Hepatocyte (in vitro differentiated cells): ENCODE results near the gene NINJ2. TPM values are rescaled to one million over a fixed set of nuclear protein-coding genes. Genes with fewer than 3 reads are reported as not detected.

Experiments used
- DNase-seq: peaks from one replicate; pipeline ENCODE4 v3.0.0-alpha.2; 2016; ENCODE audit warnings: low spot score
- H2AFZ ChIP-seq: fragments of 200-600 bp; sonication (generic); 2 replicates; pipeline ENCODE4 v1.6.0; 2016; ENCODE audit warnings: antibody characterized with exemption, mild to moderate bottlenecking
- H3K27ac ChIP-seq: fragments of 200-600 bp; sonication (generic); 2 replicates; pipeline ENCODE4 v1.5.1; 2016; ENCODE audit warnings: mild to moderate bottlenecking
- H3K27me3 ChIP-seq: fragments of 200-600 bp; sonication (generic); 2 replicates; pipeline ENCODE4 v1.6.1; 2016
- H3K36me3 ChIP-seq: fragments of 200-600 bp; sonication (generic); replicated peaks from 2 replicates; pipeline ENCODE4 v1.5.1; 2016; ENCODE audit warnings: low read depth; ENCODE audit not compliant: insufficient read depth
- H3K4me1 ChIP-seq: fragments of 200-600 bp; sonication (generic); 2 replicates; pipeline ENCODE4 v1.5.1; 2016; ENCODE audit warnings: mild to moderate bottlenecking, moderate library complexity; ENCODE audit not compliant: insufficient read depth
- H3K4me2 ChIP-seq: fragments of 200-600 bp; sonication (generic); 2 replicates; pipeline ENCODE4 v1.6.0; 2016
- H3K4me3 ChIP-seq: fragments of 200-600 bp; sonication (generic); 2 replicates; pipeline ENCODE4 v1.5.1; 2016; ENCODE audit warnings: mild to moderate bottlenecking
- H3K79me2 ChIP-seq: fragments of 200-600 bp; sonication (generic); 2 replicates; pipeline ENCODE4 v1.6.0; 2017; ENCODE audit warnings: mild to moderate bottlenecking
- H3K9me2 ChIP-seq: fragments of 200-600 bp; sonication (generic); replicated peaks from 2 replicates; pipeline ENCODE4 v1.6.0; 2017; ENCODE audit warnings: mild to moderate bottlenecking; ENCODE audit not compliant: insufficient read depth
- H3K9me3 ChIP-seq: fragments of 200-600 bp; sonication (generic); 2 replicates; pipeline ENCODE4 v1.5.1; 2016; ENCODE audit warnings: low read depth, mild to moderate bottlenecking
- H4K20me1 ChIP-seq: fragments of 200-600 bp; sonication (generic); 2 replicates; pipeline ENCODE4 v1.6.0; 2016; ENCODE audit warnings: mild to moderate bottlenecking; ENCODE audit not compliant: insufficient read depth, poor library complexity, severe bottlenecking
- CTCF ChIP-seq: fragments of 200-600 bp; sonication (generic); IDR thresholded peaks from 2 replicates; pipeline ENCODE4 v1.5.1; 2016; ENCODE audit warnings: antibody characterized with exemption, mild to moderate bottlenecking; ENCODE audit not compliant: poor library complexity
- EZH2 ChIP-seq: fragments of 200-600 bp; sonication (generic); IDR thresholded peaks from 2 replicates; pipeline ENCODE4 v1.6.1; 2016; ENCODE audit warnings: antibody characterized with exemption, mild to moderate bottlenecking, borderline replicate concordance
- EZH2phosphoT487 ChIP-seq: fragments of 200-600 bp; sonication (generic); IDR thresholded peaks from one replicate; pipeline ENCODE4 v1.6.1; 2018; ENCODE audit warnings: antibody characterized with exemption, mild to moderate bottlenecking, low read depth, moderate library complexity; ENCODE audit not compliant: unreplicated experiment, severe bottlenecking
- WGBS: methylation state at CpG from one replicate; pipeline ENCODE4 v1.1.6; 2016; ENCODE audit warnings: low lambda C conversion rate; ENCODE audit errors: missing lambda C conversion rate; 5-methylcytosine and 5-hydroxymethylcytosine counted together
- polyA plus RNA-seq: library from polyadenylated mRNA; unstranded; fragments of >200 nt; fragmentation: Nextera tagmentation; extraction: Ambion mirVana; gene quantifications from 2 replicates; pipeline ENCODE4 v1.2.1, GENCODE V29; 2016
- total RNA-seq: library from RNA; depleted of rRNA; stranded (reverse); fragments of >200 nt; gene quantifications from 2 replicates; pipeline ENCODE4 v1.2.3, GENCODE V29; 2014

Gene NINJ2
- total and polyA plus RNA-seq, 2 experiments from 2014 or later, result 0.70 to 2.1 TPM

GRCh38 chr12:570921-571794 lies 92.1 kb downstream of the NINJ2 start:
- H3K4me1 ChIP-seq, result peaks cover 37% of the 10 kb centered on the region
- TF ChIP-seq EZH2phosphoT487 (no peak), EZH2 (no peak), CTCF (no peak)
- no peaks in the 10 kb centered on the region for H3K27me3 ChIP-seq
- no peaks in the 10 kb centered on the region for H4K20me1 ChIP-seq
- H3K9me2 ChIP-seq, result no peaks in the 10 kb centered on the region
- peak overlapping the region; percentile 90 for H3K27ac ChIP-seq
- H2AFZ ChIP-seq, result peak overlapping the region; percentile 64
- H3K79me2 ChIP-seq, result no peaks in the 10 kb centered on the region
- 39% methylated on average over 22 of the region's 22 CpGs for WGBS
- H3K4me2 ChIP-seq, result peak overlapping the region; percentile 95
- peak overlapping the region; percentile 15 for H3K4me3 ChIP-seq
- H3K9me3 ChIP-seq, result no peaks in the 10 kb centered on the region
- H3K36me3 ChIP-seq, result no peaks in the 10 kb centered on the region
- DNase-seq, result peak; percentile 84

DNA sequence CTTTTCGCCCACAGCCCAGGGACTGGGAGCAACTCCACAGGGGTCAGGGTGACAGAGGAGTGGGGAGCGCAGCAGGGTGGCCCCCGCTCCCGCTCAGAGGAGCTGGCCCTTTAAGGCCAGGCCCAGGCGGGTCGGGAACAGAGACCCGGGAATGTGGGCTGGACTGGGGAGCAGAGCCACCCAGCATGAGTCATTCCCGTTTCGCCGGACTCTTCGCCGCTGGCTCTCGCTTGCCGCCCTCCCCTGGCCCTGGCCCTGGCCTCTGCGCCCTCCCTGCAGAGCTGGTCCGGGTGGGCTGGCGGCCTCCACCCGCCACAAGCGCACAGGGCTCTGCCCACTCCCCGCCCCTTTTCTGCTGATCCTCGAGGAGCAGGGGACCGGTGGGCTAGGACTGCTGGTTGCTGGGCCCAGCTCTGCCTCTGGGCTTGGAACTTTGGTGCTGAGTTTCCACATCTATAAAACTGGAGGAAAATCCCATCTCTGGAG lies 92.8 kb downstream of the NINJ2 start:
- Histone ChIP-seq H3K27ac (peak overlapping the region; percentile 90), H3K9me2 (no peaks in the 10 kb centered on the region), H4K20me1 (no peaks in the 10 kb centered on the region), H3K9me3 (no peaks in the 10 kb centered on the region), H3K4me3 (peak overlapping the region; percentile 63), H3K4me1 (peaks cover 30% of the 10 kb centered on the region), H3K36me3 (no peaks in the 10 kb centered on the region), H3K4me2 (peak overlapping the region; percentile 95), H2AFZ (peak overlapping the region; percentile 76), H3K27me3 (no peaks in the 10 kb centered on the region), H3K79me2 (no peaks in the 10 kb centered on the region)
- DNase-seq, result peak; percentile 91
- 6% methylated on average over 21 of the region's 22 CpGs for WGBS
- TF ChIP-seq EZH2, result no peak
- no peak for TF ChIP-seq EZH2phosphoT487
- TF ChIP-seq CTCF, result no peak

DNA sequence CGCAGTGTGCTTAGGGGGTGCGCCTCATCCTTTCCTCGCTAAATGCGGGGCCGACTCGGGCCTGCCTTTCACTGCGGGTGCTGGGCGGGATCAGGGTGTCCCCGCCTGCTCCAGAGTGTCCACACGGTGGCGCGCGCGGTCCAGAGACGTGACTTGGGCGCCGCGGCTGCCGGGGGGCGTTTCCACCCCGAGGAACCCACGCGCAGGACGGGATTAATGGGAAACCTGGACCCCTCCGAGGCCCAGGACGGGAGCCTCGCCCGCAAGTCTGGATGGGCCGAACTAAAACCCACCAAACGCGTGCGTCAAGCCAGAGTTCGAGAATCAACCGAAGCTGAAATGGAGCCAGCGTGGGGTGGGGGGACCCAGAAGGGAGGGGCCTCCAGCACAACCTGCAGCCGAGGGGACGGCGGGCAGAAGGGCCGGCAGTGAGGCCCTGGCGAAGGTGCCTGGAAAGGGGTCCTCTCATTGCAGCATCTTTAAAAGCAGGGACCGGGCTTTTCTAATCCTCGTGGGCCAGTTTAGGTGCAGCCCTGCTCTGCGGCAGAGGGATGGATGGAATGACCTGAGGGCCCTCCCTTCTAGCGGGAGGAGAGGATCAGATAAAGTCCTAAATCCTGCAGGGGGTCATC lies 93.3 kb downstream of the NINJ2 start:
- no peaks in the 10 kb centered on the region for H3K9me3 ChIP-seq
- H3K4me1 ChIP-seq, result peaks cover 26% of the 10 kb centered on the region
- H3K27ac ChIP-seq, result peak overlapping the region; percentile 90
- H3K27me3 ChIP-seq, result no peaks in the 10 kb centered on the region
- H2AFZ ChIP-seq, result peak overlapping the region; percentile 76
- TF ChIP-seq CTCF, result peak; percentile 96
- no peak for TF ChIP-seq EZH2
- peak; percentile 95 for DNase-seq
- peak overlapping the region; percentile 63 for H3K4me3 ChIP-seq
- WGBS, result under 1% methylated on average over 35 of the region's 44 CpGs
- no peaks in the 10 kb centered on the region for H3K79me2 ChIP-seq
- no peaks in the 10 kb centered on the region for H4K20me1 ChIP-seq
- no peaks in the 10 kb centered on the region for H3K36me3 ChIP-seq
- H3K9me2 ChIP-seq, result no peaks in the 10 kb centered on the region
- H3K4me2 ChIP-seq, result peak overlapping the region; percentile 95
